Gastroesophageal sphincter (tissue), 4 donors: ENCODE data around the gene UCP1. TPM values are rescaled to one million over a fixed set of nuclear protein-coding genes. Genes with fewer than 3 reads are reported as not detected.
"Not testable (repeated sequence)": the region's sequence is repeated elsewhere in the genome, so short reads cannot be mapped to it uniquely, and the experiment has no call there.

Experiments used
- ATAC-seq: fragments of 150-250 bp; one replicate; pipeline ENCODE4 v1.9.1; 2016; ENCODE audit warnings: mild to moderate bottlenecking, moderate library complexity
- H3K27ac ChIP-seq, 4 donors: fragments of 200-600 bp; sonication (generic) in 3 of 4; 1 replicate in 3 of 4; 2 replicates in 1 of 4; pipeline ENCODE4 v1.5.1; 2016 to 2019
- H3K27me3 ChIP-seq: fragments of 200-600 bp; sonication (generic); one replicate; pipeline ENCODE4 v1.5.1; 2019
- H3K36me3 ChIP-seq, 2 donors: fragments of 200-600 bp; sonication (generic); one replicate each; pipeline ENCODE4 v1.5.1; 2019; ENCODE audit warnings: control low read depth in 1 of 2
- H3K4me1 ChIP-seq, 3 donors: fragments of 200-600 bp; sonication (generic); 1 replicate in 2 of 3; 2 replicates in 1 of 3; pipeline ENCODE4 v1.5.1; 2016 to 2019; ENCODE audit warnings: control low read depth in 2 of 3
- H3K4me3 ChIP-seq, 2 donors: fragments of 200-600 bp; sonication (generic); one replicate each; pipeline ENCODE4 v1.5.1; 2019; ENCODE audit warnings: mild to moderate bottlenecking in 1 of 2, moderate library complexity in 1 of 2
- H3K9me3 ChIP-seq, 3 donors: fragments of 200-600 bp; sonication (generic); one replicate each; pipeline ENCODE4 v1.5.1; 2017 to 2019; ENCODE audit warnings: control low read depth in 2 of 3
- CTCF ChIP-seq, 4 experiments: fragments of 200-600 bp in 2 of 4; fragments of 450-650 bp in 2 of 4; sonication (generic) in 1 of 4; IDR thresholded peaks; one replicate each; pipeline ENCODE4 v1.5.1; 2017 to 2019; ENCODE audit warnings: antibody characterized with exemption in 4 of 4, mild to moderate bottlenecking in 2 of 4, moderate library complexity in 2 of 4
- EP300 ChIP-seq: sonication (generic); formaldehyde crosslinking; IDR thresholded peaks from one replicate; pipeline ENCODE4 v1.6.1; 2017; ENCODE audit warnings: antibody characterized with exemption, mild to moderate bottlenecking
- POLR2A ChIP-seq, 2 donors: fragments of 450-650 bp; IDR thresholded peaks; one replicate each; pipeline ENCODE4 v1.6.1; 2017; ENCODE audit warnings: antibody characterized with exemption in 2 of 2, mild to moderate bottlenecking in 2 of 2, moderate library complexity in 1 of 2
- POLR2AphosphoS5 ChIP-seq: sonication (generic); formaldehyde crosslinking; IDR thresholded peaks from one replicate; pipeline ENCODE4 v1.6.1; 2017; ENCODE audit warnings: antibody characterized with exemption
- WGBS, 2 donors: methylation state at CpG; one replicate each; pipeline ENCODE4 v1.1.5; 2018; ENCODE audit warnings: low coverage in 1 of 2; 5-methylcytosine and 5-hydroxymethylcytosine counted together
- small RNA-seq, 4 donors: library from RNA; depleted of rRNA; stranded (forward); fragments of <200 nt; gene quantifications; one replicate each; pipeline ENCODE3, GENCODE V24; 2016
- total RNA-seq, 4 donors: library from RNA; depleted of rRNA; stranded (reverse); fragments of >200 nt; gene quantifications; one replicate each; pipeline ENCODE4 v1.1.0, GENCODE V29; 2016

The UCP1 gene
- total RNA-seq, 4 donors from 2014 or later = not detected

- H3K4me3 ChIP-seq = peak overlapping the region; percentile 50 to 74
- H3K36me3 ChIP-seq = peaks cover 0 to 10% of the 10 kb centered on the region in 2 donors
- H3K4me1 ChIP-seq = peaks cover 0 to 19% (median 3%) of the 10 kb centered on the region in 3 donors
- H3K27me3 ChIP-seq = no peaks in the 10 kb centered on the region
- H3K9me3 ChIP-seq = no peaks in the 10 kb centered on the region
- no peak for TF ChIP-seq CTCF (IDR thresholded peaks at IDR 0.05)
- 11 to 16% methylated on average over 4 to 8 of the region's 8 CpGs for WGBS, 2 donors
- peak overlapping the region in 3 of 4 donors; percentile 86 to 95 (median 90) for H3K27ac ChIP-seq
- peak; percentile 10 for ATAC-seq
Measured at GRCh38 chr4:140523370-140523856, 45.3 kb downstream of the UCP1 start.

- Histone ChIP-seq H3K4me1 (no peaks in the 10 kb centered on the region), H3K27ac (no peak overlapping the region), H3K36me3 (no peaks in the 10 kb centered on the region), H3K9me3 (no peaks in the 10 kb centered on the region), H3K27me3 (no peaks in the 10 kb centered on the region), H3K4me3 (no peak overlapping the region)
- ATAC-seq = no peak
- no peak for TF ChIP-seq POLR2AphosphoS5
- TF ChIP-seq EP300 = no peak
- TF ChIP-seq CTCF (IDR thresholded peaks at IDR 0.05) = no peak
- no peak for TF ChIP-seq POLR2A (IDR thresholded peaks at IDR 0.05)
- WGBS, 2 donors = 25 to 33% methylated on average over 1 of the region's 1 CpG
Measured at GRCh38 chr4:140515423-140515822, 53.3 kb downstream of the UCP1 start.

GRCh38 chr4:140513765-140514164, 55.0 kb downstream of the UCP1 start:
- H3K9me3 ChIP-seq, H3K27me3 ChIP-seq, H3K4me1 ChIP-seq, H3K36me3 ChIP-seq, H3K27ac ChIP-seq, H3K4me3 ChIP-seq, ATAC-seq: not testable (repeated sequence)
- WGBS, 2 donors = 88 to 90% methylated on average over 3 to 4 of the region's 5 CpGs

Small RNA genes within 50 kb of the gene (small RNA-seq; reads per million reads assigned to genes)
- gene AC108019.1 = 0 reads per million in 4 donors
- 0 reads per million in 4 donors for gene RN7SL152P

Other genes starting within 250 kb of the UCP1 start
- 10 to 100 TPM; 43.7 to 93.0 (median 68.2) TPM for gene SCOC, start 195.3 kb downstream of the UCP1 start, total RNA-seq
- 1 to 10 TPM; 2.9 to 4.4 (median 3.9) TPM for gene CLGN, start 141.3 kb downstream of the UCP1 start, total RNA-seq
- gene MGAT4D, start 70.7 kb downstream of the UCP1 start, total RNA-seq = not detected
- gene ELMOD2, start 44.8 kb downstream of the UCP1 start, total RNA-seq = 10 to 100 TPM; 14.1 to 25.2 (median 20.2) TPM
- 10 to 100 TPM; 10.9 to 23.8 (median 16.6) TPM for gene TBC1D9, start 187.4 kb upstream of the UCP1 start, total RNA-seq